ENCODE data around the gene CPNE5. TPM values are rescaled to one million over a fixed set of nuclear protein-coding genes. Genes with fewer than 3 reads are reported as not detected.

Gene CPNE5
- total and polyA plus RNA-seq, 9 of the 15 experiments (the other 6 are each of a cell fraction or from before 2014, with no cell fraction given): 0.14 to 1.0 (median 0.46) TPM; not detected in 2

GRCh38 chr6:36884610-36885009 is 45.4 kb upstream of the CPNE5 start (continued):
- TF ChIP-seq ARNT (IDR thresholded peaks at IDR 0.05) (no peak), ZNF184 (CRISPR knock-in tag; IDR thresholded peaks at IDR 0.05) (no peak), BRD4 (IDR thresholded peaks at IDR 0.05) (no peak), NCOA4 (IDR thresholded peaks at IDR 0.05; ENCODE audit: partially characterized antibody) (no peak), XRCC5 (IDR thresholded peaks at IDR 0.05; ENCODE audit: low read depth, low read length) (no peak), HOXB6 (CRISPR knock-in tag; IDR thresholded peaks at IDR 0.05; ENCODE audit: borderline replicate concordance) (no peak), ETV6 (IDR thresholded peaks at IDR 0.05; ENCODE audit: borderline replicate concordance in 1 of 2, low read depth in 2 of 2, low read length in 1 of 2) (no peak), ETV6 (CRISPR knock-in tag; IDR thresholded peaks at IDR 0.05; ENCODE audit: borderline replicate concordance) (no peak), MCM3 (IDR thresholded peaks at IDR 0.05) (no peak), TEAD4 (IDR thresholded peaks at IDR 0.05; ENCODE audit: low read length) (no peak), TEAD4 (CRISPR knock-in tag; IDR thresholded peaks at IDR 0.05; ENCODE audit: borderline replicate concordance) (no peak), HDAC2 (IDR thresholded peaks at IDR 0.05) (no peak), ATF6 (CRISPR knock-in tag; IDR thresholded peaks at IDR 0.05) (no peak), ZBTB17 (CRISPR knock-in tag; IDR thresholded peaks at IDR 0.05) (peak; percentile 88), JUND (IDR thresholded peaks at IDR 0.05; ENCODE audit: borderline replicate concordance, low read depth, low read length) (no peak), JUND (tag; IDR thresholded peaks at IDR 0.05; ENCODE audit: borderline replicate concordance, low read depth, low read length) (no peak), XRCC4 (IDR thresholded peaks at IDR 0.05; ENCODE audit: extremely low read depth, insufficient read depth, insufficient read length) (no peak), TCF7L2 (IDR thresholded peaks at IDR 0.05; ENCODE audit: low read depth, low read length) (no peak), POLR3G (IDR thresholded peaks at IDR 0.05; ENCODE audit: extremely low read depth, insufficient read length, insufficient replicate concordance) (no peak), ZNF232 (CRISPR knock-in tag; IDR thresholded peaks at IDR 0.05) (no peak), LEF1 (IDR thresholded peaks at IDR 0.05) (no peak), SOX6 (IDR thresholded peaks at IDR 0.05) (no peak), E4F1 (CRISPR knock-in tag; IDR thresholded peaks at IDR 0.05; ENCODE audit: borderline replicate concordance) (no peak), MEIS2 (IDR thresholded peaks at IDR 0.05; ENCODE audit: partially characterized antibody) (no peak), ETV5 (CRISPR knock-in tag; IDR thresholded peaks at IDR 0.05; ENCODE audit: low read depth) (no peak), RBM14 (IDR thresholded peaks at IDR 0.05; ENCODE audit: borderline replicate concordance, insufficient read depth, low read depth, low read length) (no peak), SMAD2 (IDR thresholded peaks at IDR 0.05; ENCODE audit: low read depth, low read length) (no peak)
- TF ChIP-seq, protein P1, sequence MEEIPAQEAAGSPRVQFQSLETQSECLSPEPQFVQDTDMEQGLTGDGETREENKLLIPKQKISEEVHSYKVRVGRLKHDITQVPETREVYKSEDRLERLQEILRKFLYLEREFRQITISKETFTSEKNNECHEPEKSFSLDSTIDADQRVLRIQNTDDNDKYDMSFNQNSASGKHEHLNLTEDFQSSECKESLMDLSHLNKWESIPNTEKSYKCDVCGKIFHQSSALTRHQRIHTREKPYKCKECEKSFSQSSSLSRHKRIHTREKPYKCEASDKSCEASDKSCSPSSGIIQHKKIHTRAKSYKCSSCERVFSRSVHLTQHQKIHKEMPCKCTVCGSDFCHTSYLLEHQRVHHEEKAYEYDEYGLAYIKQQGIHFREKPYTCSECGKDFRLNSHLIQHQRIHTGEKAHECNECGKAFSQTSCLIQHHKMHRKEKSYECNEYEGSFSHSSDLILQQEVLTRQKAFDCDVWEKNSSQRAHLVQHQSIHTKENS (CRISPR knock-in tag; IDR thresholded peaks at IDR 0.05): no peak
